Prostate gland (tissue), 2 donors: ENCODE measurements around the gene BCR.

ENCODE experiments used
- POLR2A ChIP-seq: fragments of 450-650 bp; IDR thresholded peaks from one replicate; pipeline ENCODE4 v1.6.1; 2016; ENCODE audit warnings: antibody characterized with exemption, mild to moderate bottlenecking
- POLR2AphosphoS5 ChIP-seq: sonication (generic); formaldehyde crosslinking; IDR thresholded peaks from one replicate; pipeline ENCODE4 v1.6.1; 2017; ENCODE audit warnings: antibody characterized with exemption
- TF ChIP-seq, protein P1 (sequence below), 4 experiments: fragments of 200-600 bp in 2 of 4; fragments of 450-650 bp in 2 of 4; sonication (generic) in 2 of 4; IDR thresholded peaks; 1 replicate in 3 of 4; 2 replicates in 1 of 4; pipeline ENCODE4 v1.5.1; 2016 to 2019; ENCODE audit warnings: antibody characterized with exemption in 4 of 4, mild to moderate bottlenecking in 2 of 4, moderate library complexity in 2 of 4

- TF ChIP-seq, protein P1, sequence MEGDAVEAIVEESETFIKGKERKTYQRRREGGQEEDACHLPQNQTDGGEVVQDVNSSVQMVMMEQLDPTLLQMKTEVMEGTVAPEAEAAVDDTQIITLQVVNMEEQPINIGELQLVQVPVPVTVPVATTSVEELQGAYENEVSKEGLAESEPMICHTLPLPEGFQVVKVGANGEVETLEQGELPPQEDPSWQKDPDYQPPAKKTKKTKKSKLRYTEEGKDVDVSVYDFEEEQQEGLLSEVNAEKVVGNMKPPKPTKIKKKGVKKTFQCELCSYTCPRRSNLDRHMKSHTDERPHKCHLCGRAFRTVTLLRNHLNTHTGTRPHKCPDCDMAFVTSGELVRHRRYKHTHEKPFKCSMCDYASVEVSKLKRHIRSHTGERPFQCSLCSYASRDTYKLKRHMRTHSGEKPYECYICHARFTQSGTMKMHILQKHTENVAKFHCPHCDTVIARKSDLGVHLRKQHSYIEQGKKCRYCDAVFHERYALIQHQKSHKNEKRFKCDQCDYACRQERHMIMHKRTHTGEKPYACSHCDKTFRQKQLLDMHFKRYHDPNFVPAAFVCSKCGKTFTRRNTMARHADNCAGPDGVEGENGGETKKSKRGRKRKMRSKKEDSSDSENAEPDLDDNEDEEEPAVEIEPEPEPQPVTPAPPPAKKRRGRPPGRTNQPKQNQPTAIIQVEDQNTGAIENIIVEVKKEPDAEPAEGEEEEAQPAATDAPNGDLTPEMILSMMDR (IDR thresholded peaks at IDR 0.05) = no peak
- TF ChIP-seq POLR2AphosphoS5 = peak; percentile 62
- TF ChIP-seq POLR2A = no peak
Observed at GRCh38 chr22:23285734-23286133, 105.4 kb downstream of the BCR start.
